ENCODE measurements around the gene LMAN2.

DNA sequence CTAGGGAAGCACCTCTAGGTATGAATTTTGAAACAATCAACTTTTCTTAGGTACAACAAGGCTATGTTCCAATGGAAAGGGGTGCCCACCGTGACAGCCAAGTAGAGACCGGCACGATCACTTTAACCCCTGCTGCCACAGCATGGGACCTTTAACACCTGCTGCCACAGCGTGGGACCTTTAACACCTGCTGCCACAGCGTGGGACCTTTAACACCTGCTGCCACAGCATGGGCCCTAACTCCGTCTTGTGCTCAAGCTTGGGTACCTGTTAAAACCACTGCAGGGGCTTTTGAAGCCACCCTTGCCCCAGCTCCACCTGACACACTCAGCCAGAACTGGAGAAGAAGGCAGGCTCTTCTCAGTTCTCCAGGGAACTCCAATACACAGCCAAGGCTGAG, 21.6 kb downstream of the LMAN2 start:
- TF ChIP-seq POLR2AphosphoS5 (IDR thresholded peaks at IDR 0.05; ENCODE audit: insufficient read depth in 1 of 2, low read depth in 1 of 2) (no peak), POLR2A (IDR thresholded peaks at IDR 0.05) (no peak)
